Loucy (cell line): Measurements from ENCODE around the gene NELFB.

Experiments used
- H2AFZ ChIP-seq: fragments of 200-600 bp; sonication (generic); 2 replicates; pipeline ENCODE4 v1.6.0; 2016; ENCODE audit warnings: antibody characterized with exemption, mild to moderate bottlenecking, low read length, moderate library complexity
- H3F3A ChIP-seq: fragments of 200-600 bp; 2 replicates; pipeline ENCODE4 v1.6.0; 2016; ENCODE audit warnings: antibody characterized with exemption, low read depth, mild to moderate bottlenecking
- H3K27me3 ChIP-seq: fragments of 200-600 bp; sonication (generic); 2 replicates; pipeline ENCODE4 v1.6.1; 2014; ENCODE audit warnings: low read length, mild to moderate bottlenecking; ENCODE audit not compliant: insufficient read depth, poor library complexity, severe bottlenecking
- H3K36me3 ChIP-seq: fragments of 200-600 bp; sonication (generic); 2 replicates; pipeline ENCODE4 v1.6.1; 2016; ENCODE audit warnings: low read length; ENCODE audit not compliant: insufficient read depth
- H3K4me1 ChIP-seq: fragments of 200-600 bp; sonication (generic); 2 replicates; pipeline ENCODE4 v1.5.1; 2014; ENCODE audit warnings: low read length, mild to moderate bottlenecking; ENCODE audit not compliant: insufficient read depth, poor library complexity, severe bottlenecking
- H3K4me2 ChIP-seq: fragments of 200-600 bp; sonication (generic); 2 replicates; pipeline ENCODE4 v1.6.0; 2014; ENCODE audit warnings: antibody characterized with exemption, low read length, low read depth, mild to moderate bottlenecking; ENCODE audit not compliant: poor library complexity, severe bottlenecking
- H3K4me3 ChIP-seq: fragments of 200-600 bp; sonication (generic); 2 replicates; pipeline ENCODE4 v1.5.1; 2014; ENCODE audit warnings: low read length, mild to moderate bottlenecking, mixed read lengths; ENCODE audit not compliant: poor library complexity, severe bottlenecking
- H3K79me2 ChIP-seq: fragments of 200-600 bp; sonication (generic); 2 replicates; pipeline ENCODE4 v1.6.1; 2014; ENCODE audit warnings: low read length; ENCODE audit not compliant: insufficient read depth
- H3K9ac ChIP-seq: fragments of 200-600 bp; sonication (generic); 2 replicates; pipeline ENCODE4 v1.6.0; 2014; ENCODE audit warnings: mild to moderate bottlenecking, low read depth, low read length, moderate library complexity; ENCODE audit not compliant: poor library complexity, severe bottlenecking
- H3K9me2 ChIP-seq: fragments of 200-600 bp; sonication (generic); replicated peaks from 2 replicates; pipeline ENCODE4 v1.6.1; 2016; ENCODE audit warnings: low read depth, low read length, mixed read lengths
- H3K9me3 ChIP-seq: fragments of 200-600 bp; sonication (generic); 2 replicates; pipeline ENCODE4 v1.6.1; 2014; ENCODE audit warnings: mild to moderate bottlenecking, antibody characterized with exemption, low read length, low read depth; ENCODE audit not compliant: insufficient read depth
- H4K20me1 ChIP-seq: fragments of 200-600 bp; sonication (generic); 2 replicates; pipeline ENCODE4 v1.6.0; 2014; ENCODE audit warnings: antibody characterized with exemption, low read length, mild to moderate bottlenecking; ENCODE audit not compliant: insufficient read depth, poor library complexity, severe bottlenecking
- CTCF ChIP-seq: fragments of 200-600 bp; sonication (generic); conservative IDR thresholded peaks from 2 replicates; pipeline ENCODE4 v1.5.1; 2014; ENCODE audit warnings: mild to moderate bottlenecking, antibody characterized with exemption, low read length
- EZH2phosphoT487 ChIP-seq: fragments of 200-600 bp; IDR thresholded peaks from 2 replicates; pipeline ENCODE4 v1.6.1; 2018; ENCODE audit warnings: antibody characterized with exemption, mild to moderate bottlenecking, moderate library complexity, borderline replicate concordance

Gene NELFB

GRCh38 chr9:137240318-137240840, 14.7 kb upstream of the NELFB start:
- H2AFZ ChIP-seq: peak overlapping the region; percentile 90
- H3K9me2 ChIP-seq: no peaks in the 10 kb centered on the region
- peaks cover 21% of the 10 kb centered on the region; the same call in 1 of the 2 replicates for H3K36me3 ChIP-seq
- H3K9me3 ChIP-seq: no peaks in the 10 kb centered on the region
- no peak for TF ChIP-seq EZH2phosphoT487
- TF ChIP-seq CTCF: no peak; the same call in 1 of the 2 replicates
- H3K4me2 ChIP-seq: peak overlapping the region; percentile 75
- no peaks in the 10 kb centered on the region for H3K27me3 ChIP-seq
- H3F3A ChIP-seq: 0 out of 2 replicates have a peak, but pooled peaks cover 6% of the 10 kb centered on the region
- peaks cover 24% of the 10 kb centered on the region for H4K20me1 ChIP-seq
- H3K79me2 ChIP-seq: peaks cover 51% of the 10 kb centered on the region
- H3K9ac ChIP-seq: peak overlapping the region; percentile 87
- peaks cover 40% of the 10 kb centered on the region for H3K4me1 ChIP-seq
- H3K4me3 ChIP-seq: peak overlapping the region; percentile 79

GRCh38 chr9:137240841-137241489, 14.2 kb upstream of the NELFB start, which contains the start of gene TUBB4B:
Gene TUBB4B (plus strand): TSS chr9:137241287. CDS start chr9:137241361, 74 bp downstream.
- Histone ChIP-seq H3K4me1 (peaks cover 40% of the 10 kb centered on the region), H2AFZ (peak within 1 kb of the TSS; percentile 90), H4K20me1 (peaks cover 24% of the 10 kb centered on the region), H3K9me3 (no peaks in the 10 kb centered on the region), H3K4me2 (peak within 1 kb of the TSS; percentile 95), H3K27me3 (no peaks in the 10 kb centered on the region), H3K9me2 (no peaks in the 10 kb centered on the region), H3K36me3 (peaks cover 21% of the 10 kb centered on the region; the same call in 1 of the 2 replicates), H3K9ac (peak within 1 kb of the TSS; percentile 96), H3F3A (0 out of 2 replicates have a peak, but pooled peaks cover 6% of the 10 kb centered on the region), H3K79me2 (peaks cover 51% of the 10 kb centered on the region), H3K4me3 (peak within 1 kb of the TSS; percentile 94)
- no peak for TF ChIP-seq EZH2phosphoT487
- TF ChIP-seq CTCF: no peak

- 0 out of 2 replicates have a peak, but pooled peaks cover 6% of the 10 kb centered on the region for H3F3A ChIP-seq
- H3K4me3 ChIP-seq: peak overlapping the region; percentile 94
- H3K36me3 ChIP-seq: peaks cover 21% of the 10 kb centered on the region; the same call in 1 of the 2 replicates
- H3K27me3 ChIP-seq: no peaks in the 10 kb centered on the region
- H3K4me2 ChIP-seq: peak overlapping the region; percentile 95
- H3K9ac ChIP-seq: peak overlapping the region; percentile 96
- no peak overlapping the region for H2AFZ ChIP-seq
- peaks cover 38% of the 10 kb centered on the region for H3K4me1 ChIP-seq
- H4K20me1 ChIP-seq: peaks cover 24% of the 10 kb centered on the region
- TF ChIP-seq EZH2phosphoT487 (no peak), CTCF (no peak)
- H3K9me2 ChIP-seq: no peaks in the 10 kb centered on the region
- H3K79me2 ChIP-seq: peaks cover 51% of the 10 kb centered on the region
- no peaks in the 10 kb centered on the region for H3K9me3 ChIP-seq
Measured at GRCh38 chr9:137241490-137242268, 13.4 kb upstream of the NELFB start.
